Neuronal stem cell (in vitro differentiated cells): ENCODE measurements around the gene SUN3.

Experiments
- DNase-seq: peaks from one replicate; pipeline ENCODE4 v3.0.0-alpha.2; 2013; ENCODE audit warnings: low spot score
- H2AFZ ChIP-seq: one replicate; pipeline ENCODE4 v1.6.1; 2013; ENCODE audit warnings: mild to moderate bottlenecking, low read length, inconsistent platforms
- H2AK5ac ChIP-seq: 2 replicates; pipeline ENCODE4 v1.6.1; 2013; ENCODE audit warnings: low read depth, mild to moderate bottlenecking, inconsistent platforms, low read length, moderate library complexity, mixed read lengths
- H2BK120ac ChIP-seq: 2 replicates; pipeline ENCODE4 v1.6.1; 2013; ENCODE audit warnings: low read depth, mild to moderate bottlenecking, inconsistent platforms, low read length, moderate library complexity, mixed read lengths
- H2BK12ac ChIP-seq: one replicate; pipeline ENCODE4 v1.6.1; 2013; ENCODE audit warnings: low read length, inconsistent platforms
- H2BK15ac ChIP-seq: 2 replicates; pipeline ENCODE4 v1.6.1; 2013; ENCODE audit warnings: mild to moderate bottlenecking, low read length, inconsistent platforms, mixed read lengths
- H2BK5ac ChIP-seq: one replicate; pipeline ENCODE4 v1.6.1; 2013; ENCODE audit warnings: inconsistent platforms, mild to moderate bottlenecking, low read length, moderate library complexity
- H3K14ac ChIP-seq: one replicate; pipeline ENCODE4 v1.6.1; 2013; ENCODE audit warnings: low read length, inconsistent platforms
- H3K18ac ChIP-seq: 2 replicates; pipeline ENCODE4 v1.6.1; 2013; ENCODE audit warnings: low read length, inconsistent platforms
- H3K23ac ChIP-seq: 2 replicates; pipeline ENCODE4 v1.6.1; 2013; ENCODE audit warnings: low read depth, mild to moderate bottlenecking, mixed read lengths, low read length, inconsistent platforms; ENCODE audit not compliant: poor library complexity
- H3K27ac ChIP-seq: replicated peaks from 3 replicates; pipeline ENCODE4 v1.5.1; 2013; ENCODE audit warnings: low read length, inconsistent platforms
- H3K27me3 ChIP-seq, 3 experiments: 2 replicates each; pipeline ENCODE4 v1.6.1; 2013; ENCODE audit warnings: low read length in 3 of 3, mild to moderate bottlenecking in 2 of 3, inconsistent platforms in 1 of 3, low read depth in 1 of 3, mixed read lengths in 1 of 3, moderate library complexity in 1 of 3; ENCODE audit not compliant: control insufficient read depth in 3 of 3, insufficient read depth in 3 of 3
- H3K36me3 ChIP-seq, 2 donors: replicated peaks in 1 of 2; 2 replicates each; pipeline ENCODE4 v1.6.1; 2013; ENCODE audit warnings: low read length in 2 of 2; ENCODE audit not compliant: control insufficient read depth in 2 of 2, insufficient read depth in 2 of 2
- H3K4ac ChIP-seq: 2 replicates; pipeline ENCODE4 v1.6.1; 2013; ENCODE audit warnings: inconsistent platforms, mild to moderate bottlenecking, low read length, moderate library complexity
- H3K4me1 ChIP-seq, 2 donors: 1 replicate in 1 of 2; 2 replicates in 1 of 2; pipeline ENCODE4 v1.6.1; 2013; ENCODE audit warnings: low read length in 2 of 2, low read depth in 1 of 2; ENCODE audit not compliant: control insufficient read depth in 2 of 2, insufficient read depth in 1 of 2
- H3K4me2 ChIP-seq: one replicate; pipeline ENCODE4 v1.6.1; 2013; ENCODE audit warnings: mild to moderate bottlenecking, low read length, inconsistent platforms; ENCODE audit not compliant: insufficient read depth, poor library complexity, severe bottlenecking
- H3K4me3 ChIP-seq, 2 donors: 2 replicates each; pipeline ENCODE4 v1.5.1; 2013; ENCODE audit warnings: low read length in 2 of 2, mild to moderate bottlenecking in 2 of 2, inconsistent platforms in 1 of 2, moderate library complexity in 1 of 2
- H3K79me1 ChIP-seq: one replicate; pipeline ENCODE4 v1.6.1; 2013; ENCODE audit warnings: low read depth, mild to moderate bottlenecking, inconsistent platforms, low read length, moderate library complexity
- H3K9ac ChIP-seq: one replicate; pipeline ENCODE4 v1.6.1; 2013; ENCODE audit warnings: mild to moderate bottlenecking, low read depth, low read length, inconsistent platforms; ENCODE audit not compliant: poor library complexity
- H3K9me3 ChIP-seq, 2 donors: replicated peaks in 1 of 2; 2 replicates each; pipeline versions ENCODE3 to v1.6.1; 2013; ENCODE audit warnings: low read length in 2 of 2, mild to moderate bottlenecking in 2 of 2, inconsistent platforms in 1 of 2, low read depth in 1 of 2, mixed read lengths in 1 of 2, moderate library complexity in 1 of 2; ENCODE audit not compliant: control insufficient read depth in 2 of 2, insufficient read depth in 1 of 2
- H4K8ac ChIP-seq: one replicate; pipeline ENCODE4 v1.6.1; 2013; ENCODE audit warnings: low read depth, mild to moderate bottlenecking, inconsistent platforms, low read length, moderate library complexity
- H4K91ac ChIP-seq: one replicate; pipeline ENCODE4 v1.6.1; 2013; ENCODE audit warnings: low read length, low read depth, mild to moderate bottlenecking, inconsistent platforms; ENCODE audit not compliant: poor library complexity
- WGBS, 2 donors: extraction: QIAGEN DNeasy Blood & Tissue Kit; methylation state at CpG; one replicate each; pipeline ENCODE4 v1.1.7; 2013; ENCODE audit warnings: missing lambda C conversion rate in 2 of 2, mixed read lengths in 1 of 2; ENCODE audit not compliant: insufficient read length in 2 of 2, insufficient replicate concordance in 1 of 2; ENCODE audit errors: extremely low coverage in 2 of 2; 5-methylcytosine and 5-hydroxymethylcytosine counted together

Gene SUN3

GRCh38 chr7:47945261-47946015 lies 83.5 kb downstream of the SUN3 start:
- no peak overlapping the region for H3K4ac ChIP-seq
- peaks cover under 1 to 2% of the 10 kb centered on the region in 2 donors for H3K4me1 ChIP-seq
- no peak overlapping the region for H3K18ac ChIP-seq
- H3K36me3 ChIP-seq = peaks cover 0 to 2% of the 10 kb centered on the region in 2 donors
- no peak overlapping the region for H3K14ac ChIP-seq
- DNase-seq = peak; percentile 66
- H2BK5ac ChIP-seq = no peak overlapping the region
- H2AK5ac ChIP-seq = no peak overlapping the region
- H3K4me2 ChIP-seq = no peak overlapping the region
- no peak overlapping the region for H2BK15ac ChIP-seq
- H3K4me3 ChIP-seq = no peak overlapping the region
- H3K9ac ChIP-seq = no peak overlapping the region
- no peak overlapping the region for H4K8ac ChIP-seq
- H4K91ac ChIP-seq = no peak overlapping the region
- no CpG with 5 or more reads among the region's 8 CpGs for WGBS, 2 donors
- H3K27me3 ChIP-seq = peaks cover 0 to 9% (median 0%) of the 10 kb centered on the region in 3 experiments
- no peak overlapping the region for H2BK12ac ChIP-seq
- no peak overlapping the region for H2BK120ac ChIP-seq
- H3K27ac ChIP-seq = no peak overlapping the region
- no peak overlapping the region for H3K23ac ChIP-seq
- H3K79me1 ChIP-seq = no peaks in the 10 kb centered on the region
- no peak overlapping the region for H2AFZ ChIP-seq
- no peaks in the 10 kb centered on the region for H3K9me3 ChIP-seq

GRCh38 chr7:47944536-47945260 lies 84.2 kb downstream of the SUN3 start:
- H2BK120ac ChIP-seq = no peak overlapping the region
- H3K9ac ChIP-seq = no peak overlapping the region
- H3K14ac ChIP-seq = no peak overlapping the region
- no peak overlapping the region for H3K27ac ChIP-seq
- H3K4me1 ChIP-seq = peaks cover 5 to 7% of the 10 kb centered on the region in 2 donors
- no peak for DNase-seq
- H2AFZ ChIP-seq = no peak overlapping the region
- peak overlapping the region; percentile 54 for H2BK15ac ChIP-seq
- no peak overlapping the region for H4K91ac ChIP-seq
- H3K18ac ChIP-seq = no peak overlapping the region
- peak overlapping the region; percentile 50 for H3K23ac ChIP-seq
- no peak overlapping the region for H4K8ac ChIP-seq
- peak overlapping the region; percentile 26 for H2BK5ac ChIP-seq
- peaks cover 0 to 12% (median 0%) of the 10 kb centered on the region in 3 experiments for H3K27me3 ChIP-seq
- no peak overlapping the region for H2BK12ac ChIP-seq
- no peak overlapping the region for H3K4me2 ChIP-seq
- H3K79me1 ChIP-seq = no peaks in the 10 kb centered on the region
- no peak overlapping the region for H3K4me3 ChIP-seq
- no peaks in the 10 kb centered on the region for H3K9me3 ChIP-seq
- H3K36me3 ChIP-seq = peaks cover 0 to 2% of the 10 kb centered on the region in 2 donors
- no CpG with 5 or more reads among the region's 12 CpGs for WGBS, 2 donors
- H3K4ac ChIP-seq = no peak overlapping the region
- no peak overlapping the region for H2AK5ac ChIP-seq

- Histone ChIP-seq H3K79me1 (no peaks in the 10 kb centered on the region), H3K27me3 (peaks cover 0 to 12% (median 0%) of the 10 kb centered on the region in 3 experiments), H2BK12ac (no peak overlapping the region), H2BK120ac (no peak overlapping the region), H3K23ac (no peak overlapping the region), H3K4ac (no peak overlapping the region), H3K4me1 (peaks cover 5 to 7% of the 10 kb centered on the region in 2 donors), H3K9ac (no peak overlapping the region), H4K8ac (no peak overlapping the region), H4K91ac (no peak overlapping the region), H3K4me3 (peak overlapping the region in 1 of 2 donors; percentile 39), H3K14ac (no peak overlapping the region), H3K4me2 (no peak overlapping the region), H2BK5ac (no peak overlapping the region), H3K18ac (no peak overlapping the region), H3K9me3 (no peaks in the 10 kb centered on the region), H3K36me3 (peaks cover 0 to 2% of the 10 kb centered on the region in 2 donors), H2BK15ac (no peak overlapping the region), H3K27ac (no peak overlapping the region), H2AFZ (no peak overlapping the region), H2AK5ac (no peak overlapping the region)
- DNase-seq = no peak
- no CpG with 5 or more reads among the region's 8 CpGs for WGBS, 2 donors
Observed at GRCh38 chr7:47943676-47944474, 85.0 kb downstream of the SUN3 start.
